Urothelium cell line (cell line): ENCODE results near the gene DRD4.

Experiments
- DNase-seq: peaks from one replicate; pipeline ENCODE4 v3.0.0; 2011; ENCODE audit warnings: low spot score, mixed read lengths
- FAIRE-seq: peaks from 2 replicates; lab custom pipeline; 2011; peaks lifted over from hg19 to GRCh38; lab: Jason Lieb, UNC

DRD4 gene

DNA sequence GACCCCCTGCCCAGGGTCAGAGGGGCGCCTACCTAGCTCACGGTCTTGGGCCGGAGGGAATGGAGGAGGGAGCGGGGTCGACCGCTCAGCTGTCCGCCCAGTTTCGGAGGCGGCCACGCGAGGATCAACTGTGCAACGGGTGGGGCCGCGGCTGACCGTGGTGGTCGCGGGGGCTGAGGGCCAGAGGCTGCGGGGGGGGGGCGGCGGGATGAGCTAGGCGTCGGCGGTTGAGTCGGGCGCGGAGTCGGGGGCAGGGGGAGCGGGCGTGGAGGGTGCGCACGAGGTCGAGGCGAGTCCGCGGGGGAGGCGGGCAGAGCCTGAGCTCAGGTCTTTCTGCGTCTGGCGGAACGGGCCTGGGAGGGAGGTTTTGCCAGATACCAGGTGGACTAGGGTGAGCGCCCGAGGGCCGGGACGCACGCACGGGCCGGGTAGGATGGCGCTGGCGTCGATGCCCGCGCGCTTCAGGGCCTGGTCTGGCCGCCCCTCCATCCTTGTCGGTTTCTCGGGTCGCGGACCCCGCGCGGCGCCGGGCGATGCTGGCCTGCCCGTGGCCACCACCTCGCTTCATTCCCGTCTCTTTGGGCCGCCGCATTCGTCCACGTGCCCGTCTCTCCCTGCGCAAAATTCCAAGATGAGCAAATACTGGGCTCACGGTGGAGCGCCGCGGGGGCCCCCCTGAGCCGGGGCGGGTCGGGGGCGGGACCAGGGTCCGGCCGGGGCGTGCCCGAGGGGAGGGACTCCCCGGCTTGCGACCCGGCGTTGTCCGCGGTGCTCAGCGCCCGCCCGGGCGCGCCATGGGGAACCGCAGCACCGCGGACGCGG is at the start of gene DRD4:
TSS of gene DRD4 (plus strand) at position 759 of the 822 bp plus-strand sequence. CDS start at position 795, 36 bp downstream.
- DNase-seq (no peak), FAIRE-seq (no peak)

DNA sequence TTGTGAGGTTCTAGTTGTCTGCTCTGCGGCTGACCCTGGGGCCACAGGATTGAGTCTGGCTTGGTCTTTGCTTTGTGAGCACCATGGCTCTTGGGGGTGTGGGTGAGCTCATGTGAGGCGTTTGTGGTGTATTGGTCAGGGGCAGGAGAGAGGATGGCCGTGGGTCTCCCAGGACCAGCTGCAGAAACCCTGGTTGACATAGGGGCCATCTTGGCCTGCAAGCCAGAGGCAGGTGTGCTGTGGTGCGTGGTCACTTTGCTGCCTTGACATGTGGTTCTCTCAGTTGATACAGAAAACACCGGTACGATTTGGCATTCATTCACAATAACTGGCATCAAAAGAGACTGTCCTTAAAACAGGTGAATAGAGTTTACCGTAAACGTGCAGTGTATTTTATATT is 49.5 kb upstream of the DRD4 start:
- FAIRE-seq, result no peak
- DNase-seq, result no peak

GRCh38 chr11:587978-588380 is 49.1 kb upstream of the DRD4 start:
- FAIRE-seq (no peak), DNase-seq (no peak)

DNA sequence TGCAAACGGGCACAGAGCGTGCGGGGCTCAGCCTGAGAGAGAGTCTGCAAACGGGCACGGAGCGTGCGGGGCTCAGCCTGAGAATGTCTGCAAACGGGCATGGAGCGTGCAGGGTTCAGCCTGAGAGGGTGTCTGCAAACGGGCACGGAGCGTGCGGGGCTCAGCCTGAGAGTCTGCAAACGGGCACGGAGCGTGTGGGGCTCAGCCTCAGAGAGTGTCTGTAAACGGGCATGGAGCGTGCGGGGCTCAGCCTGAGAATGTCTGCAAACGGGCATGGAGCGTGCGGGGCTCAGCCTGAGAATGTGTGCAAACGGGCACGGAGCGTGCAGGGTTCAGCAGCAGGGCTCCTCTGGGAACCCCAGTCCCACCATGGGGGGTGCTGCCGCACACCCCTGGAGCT is 47.3 kb upstream of the DRD4 start:
- FAIRE-seq, result no peak

DNA sequence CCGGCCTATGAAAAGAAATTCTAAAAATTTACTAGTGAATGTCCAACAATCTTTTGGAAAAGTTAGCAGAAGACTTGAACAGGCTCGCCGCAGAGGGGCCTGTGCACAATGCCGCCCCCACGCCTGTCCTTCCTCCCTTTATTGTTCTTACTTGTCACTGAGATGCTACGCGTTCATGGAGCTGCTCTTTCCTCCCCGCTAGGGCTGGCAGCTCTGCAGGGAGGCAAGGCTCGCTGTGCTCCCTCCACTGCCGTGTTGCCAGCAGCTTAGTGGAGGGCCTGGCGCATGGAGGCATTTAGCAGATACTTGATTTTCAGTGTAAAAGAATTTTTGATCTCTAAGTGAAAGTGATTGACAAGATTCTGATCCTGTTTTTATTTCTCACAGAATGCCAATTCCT is 46.1 kb upstream of the DRD4 start:
- DNase-seq (no peak), FAIRE-seq (no peak)

More for the DNA sequence above, 47.3 kb upstream of the DRD4 start:
- DNase-seq, result no peak

- no peak for DNase-seq
- no peak for FAIRE-seq
These were observed 44.6 kb upstream of the DRD4 start for GRCh38 chr11:592501-592900.

DNA sequence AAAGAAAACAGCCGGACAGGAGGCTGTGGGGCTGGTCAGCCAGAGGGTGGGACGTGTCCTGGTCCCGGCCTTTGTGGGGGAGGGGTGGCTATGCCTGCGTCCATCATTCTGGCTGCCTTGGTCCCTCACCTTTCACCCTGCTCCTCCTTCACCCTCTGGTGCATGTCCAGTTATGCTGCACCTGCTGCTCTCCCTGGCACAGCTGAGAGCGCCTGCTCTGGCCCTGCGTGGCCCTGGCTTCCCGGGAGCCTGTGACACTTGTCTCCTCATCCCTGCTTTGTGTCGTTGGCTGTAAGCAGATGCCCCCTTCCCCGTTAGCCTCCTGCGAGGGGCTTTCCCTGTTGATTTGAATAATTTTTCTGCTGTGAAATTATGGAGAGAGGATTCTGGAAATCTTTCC is 44.2 kb upstream of the DRD4 start:
- DNase-seq, result no peak
- no peak for FAIRE-seq

GRCh38 chr11:593347-593746 is 43.7 kb upstream of the DRD4 start:
- FAIRE-seq (no peak), DNase-seq (no peak)

- no peak for DNase-seq
- no peak for FAIRE-seq
These were observed 41.7 kb upstream of the DRD4 start for GRCh38 chr11:595400-595799.

GRCh38 chr11:596374-596773 is 40.7 kb upstream of the DRD4 start:
- no peak for FAIRE-seq
- no peak for DNase-seq

- DNase-seq (no peak), FAIRE-seq (no peak)
These were observed 39.8 kb upstream of the DRD4 start for GRCh38 chr11:597166-597725.

DNA sequence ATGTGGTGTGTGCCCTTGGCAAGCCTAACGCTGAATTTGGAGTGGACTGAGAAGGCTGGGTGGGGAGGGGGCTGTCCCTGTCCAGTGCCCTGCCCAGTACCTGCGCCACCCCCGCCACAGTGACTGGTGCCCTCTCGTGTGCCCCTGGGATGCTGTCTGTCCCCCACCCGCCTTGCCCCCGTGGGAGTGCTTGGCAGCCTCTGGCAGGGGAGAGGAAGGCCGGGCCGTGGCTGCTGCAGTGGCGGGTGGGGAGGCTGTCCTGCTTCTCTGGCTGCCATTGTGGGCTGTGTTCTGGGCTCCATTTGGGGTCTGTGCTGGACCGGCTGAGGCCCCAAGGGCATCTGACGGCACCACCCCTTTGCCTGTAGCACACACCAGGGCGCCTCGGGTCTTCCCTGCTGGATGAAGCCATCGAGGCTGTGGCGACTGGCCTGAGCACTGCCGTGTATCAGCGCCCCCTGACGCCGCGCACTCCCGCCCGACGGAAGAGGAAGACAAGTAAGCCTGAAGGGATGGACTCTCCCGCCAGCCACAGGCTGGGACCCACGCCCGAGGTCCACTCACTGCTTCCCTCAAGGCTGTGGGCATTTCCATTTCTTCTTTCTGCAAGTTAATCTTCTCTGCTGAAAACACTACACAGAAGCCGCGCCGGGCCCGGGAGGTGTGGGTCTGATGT is 38.9 kb upstream of the DRD4 start:
- no peak for FAIRE-seq
- no peak for DNase-seq

GRCh38 chr11:601573-602245 is 35.4 kb upstream of the DRD4 start:
- no peak for FAIRE-seq
- no peak for DNase-seq

DNA sequence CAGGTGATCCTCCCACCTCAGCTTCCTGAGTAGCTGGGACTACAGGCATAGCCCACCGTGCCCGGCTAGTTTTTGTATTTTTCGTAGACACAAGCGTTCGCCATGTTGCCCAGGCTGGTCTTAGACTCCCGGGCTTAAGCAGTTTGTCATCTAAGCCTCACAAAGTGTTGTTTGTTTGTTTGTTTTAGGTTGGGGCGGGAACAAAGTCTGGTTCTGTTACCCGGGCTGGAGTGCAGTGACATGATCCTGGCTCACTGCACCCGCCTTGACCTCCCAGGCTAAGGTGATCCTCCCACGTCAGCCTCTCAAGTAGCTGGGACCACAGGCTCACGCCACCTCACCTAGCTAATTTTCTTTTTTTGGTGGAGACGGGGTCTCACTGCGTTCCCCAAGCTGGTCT is 33.9 kb upstream of the DRD4 start:
- FAIRE-seq (no peak), DNase-seq (no peak)

DNA sequence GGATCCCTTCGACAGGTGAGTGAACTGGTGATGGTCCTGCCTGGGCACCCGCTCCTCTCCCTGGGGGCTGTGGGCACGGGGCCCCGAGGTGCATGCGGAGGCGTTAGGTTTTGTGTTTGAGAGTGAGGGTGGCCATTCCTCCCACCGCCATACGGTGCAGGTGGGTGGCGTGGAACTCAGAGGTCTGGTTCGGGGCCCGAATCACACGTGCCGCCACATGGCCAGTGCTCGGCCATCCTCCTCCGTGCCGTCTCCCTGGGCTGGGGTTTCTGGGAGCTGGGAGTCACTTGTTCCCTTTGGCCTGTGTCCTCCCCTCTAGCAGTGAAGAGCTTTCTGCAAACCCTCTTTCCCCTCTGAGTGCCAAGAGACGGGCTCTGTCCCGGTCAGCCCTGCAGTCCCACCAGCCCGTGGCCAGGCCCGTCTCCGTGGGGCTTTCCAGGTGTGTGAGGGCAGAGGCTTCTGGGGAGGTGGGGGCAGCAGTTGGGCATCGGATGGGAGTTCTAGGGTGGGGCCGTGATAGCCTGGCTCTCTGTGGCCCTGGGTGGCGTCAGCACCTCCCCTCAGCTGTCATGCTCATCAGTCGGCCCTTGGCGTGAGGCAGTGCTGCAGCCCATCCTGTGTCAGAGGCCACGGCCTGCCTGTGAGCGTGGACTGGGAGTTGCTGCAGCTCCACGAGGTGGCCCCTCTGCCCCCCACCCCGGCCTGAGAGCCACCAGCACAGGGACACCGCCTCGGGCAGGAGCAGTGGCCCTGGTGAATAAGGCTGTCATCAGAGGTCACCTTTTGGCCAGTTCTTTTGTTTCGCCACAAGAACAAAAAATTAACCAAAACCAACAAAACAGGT is 31.6 kb upstream of the DRD4 start:
- FAIRE-seq, result no peak
- DNase-seq, result no peak

DNA sequence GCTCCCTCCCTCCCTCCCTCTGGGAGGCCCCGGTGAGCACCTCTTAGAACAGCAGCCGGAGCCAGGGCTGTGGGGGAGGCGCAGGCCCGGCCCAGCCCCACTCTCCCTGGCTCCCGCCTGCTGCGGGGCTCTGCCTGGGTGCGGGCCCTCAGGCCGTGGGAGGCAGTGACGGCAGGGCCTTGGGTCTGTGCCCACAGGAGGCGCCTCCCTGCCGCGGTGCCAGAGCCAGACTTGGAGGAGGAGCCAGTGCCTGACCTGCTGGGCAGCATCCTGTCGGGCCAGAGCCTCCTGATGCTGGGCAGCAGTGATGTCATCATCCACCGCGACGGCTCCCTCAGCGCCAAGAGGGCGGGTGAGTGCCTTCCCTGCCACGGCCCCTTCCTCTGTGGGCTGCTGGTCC is 30.8 kb upstream of the DRD4 start:
- FAIRE-seq, result no peak
- no peak for DNase-seq

DNA sequence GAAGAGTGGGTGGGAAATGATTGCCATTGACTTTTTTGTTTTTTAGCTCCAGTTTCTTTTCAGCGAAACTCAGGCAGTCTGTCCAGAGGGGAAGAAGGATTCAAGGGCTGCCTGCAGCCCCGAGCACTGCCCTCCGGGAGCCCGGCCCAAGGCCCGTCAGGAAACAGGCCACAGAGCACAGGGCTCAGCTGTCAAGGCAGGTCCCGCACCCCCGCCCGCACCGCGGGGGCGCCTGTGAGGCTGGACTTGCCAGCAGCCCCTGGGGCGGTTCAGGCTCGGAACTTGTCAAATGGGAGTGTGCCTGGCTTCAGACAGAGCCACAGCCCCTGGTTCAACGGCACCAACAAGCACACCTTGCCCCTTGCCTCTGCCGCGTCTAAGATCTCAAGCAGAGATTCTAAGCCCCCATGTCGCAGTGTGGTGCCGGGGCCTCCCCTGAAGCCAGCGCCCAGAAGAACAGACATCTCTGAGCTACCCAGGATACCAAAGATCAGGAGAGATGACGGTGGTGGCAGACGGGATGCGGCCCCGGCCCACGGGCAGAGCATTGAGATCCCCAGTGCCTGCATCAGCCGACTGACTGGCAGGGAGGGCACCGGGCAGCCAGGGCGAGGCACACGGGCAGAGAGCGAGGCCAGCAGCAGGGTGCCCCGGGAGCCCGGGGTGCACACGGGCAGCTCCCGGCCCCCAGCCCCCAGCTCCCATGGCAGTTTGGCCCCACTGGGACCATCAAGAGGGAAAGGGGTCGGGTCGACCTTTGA is 29.9 kb upstream of the DRD4 start:
- no peak for FAIRE-seq

DNA sequence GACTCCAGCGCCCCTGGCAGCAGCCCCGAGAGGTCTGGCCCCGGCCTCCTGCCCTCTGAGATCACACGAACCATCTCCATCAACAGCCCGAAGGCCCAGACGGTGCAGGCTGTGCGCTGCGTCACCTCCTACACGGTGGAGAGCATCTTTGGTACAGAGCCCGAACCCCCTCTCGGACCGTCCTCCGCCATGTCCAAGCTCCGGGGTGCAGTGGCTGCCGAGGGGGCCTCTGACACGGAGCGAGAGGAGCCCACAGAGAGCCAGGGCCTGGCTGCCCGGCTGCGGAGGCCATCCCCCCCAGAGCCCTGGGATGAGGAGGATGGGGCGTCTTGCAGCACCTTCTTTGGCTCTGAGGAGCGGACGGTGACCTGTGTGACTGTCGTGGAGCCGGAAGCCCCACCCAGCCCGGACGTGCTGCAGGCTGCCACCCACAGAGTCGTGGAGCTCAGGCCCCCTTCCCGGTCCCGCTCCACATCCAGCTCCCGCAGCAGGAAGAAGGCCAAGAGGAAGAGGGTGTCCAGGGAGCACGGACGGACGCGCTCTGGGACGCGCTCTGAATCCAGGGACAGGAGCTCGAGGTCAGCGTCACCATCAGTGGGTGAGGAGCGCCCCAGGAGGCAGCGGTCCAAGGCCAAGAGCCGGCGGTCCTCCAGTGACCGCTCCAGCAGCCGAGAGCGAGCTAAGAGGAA is 29.0 kb upstream of the DRD4 start:
- FAIRE-seq (no peak), DNase-seq (no peak)

More for the DNA sequence above, 29.9 kb upstream of the DRD4 start:
- DNase-seq, result no peak

DNA sequence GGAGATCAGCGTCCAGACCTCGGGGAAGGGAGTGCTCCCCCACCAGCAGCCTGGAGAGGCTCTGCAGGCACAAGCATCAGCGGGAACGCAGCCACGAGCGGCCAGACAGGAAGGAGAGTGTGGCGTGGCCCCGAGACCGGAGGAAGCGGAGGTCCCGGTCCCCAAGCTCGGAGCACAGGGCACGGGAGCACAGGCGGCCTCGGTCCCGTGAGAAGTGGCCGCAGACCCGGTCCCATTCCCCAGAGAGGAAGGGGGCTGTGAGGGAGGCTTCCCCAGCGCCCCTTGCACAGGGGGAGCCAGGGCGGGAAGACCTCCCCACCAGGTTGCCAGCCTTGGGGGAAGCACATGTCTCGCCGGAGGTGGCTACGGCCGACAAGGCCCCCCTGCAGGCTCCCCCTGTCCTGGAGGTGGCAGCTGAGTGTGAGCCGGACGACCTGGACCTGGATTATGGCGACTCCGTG is 28.2 kb upstream of the DRD4 start:
- DNase-seq (no peak), FAIRE-seq (no peak)
